GM12875 (cell line): Measurements from ENCODE around the gene CLIC6.

Experiments used
- H3K4me3 ChIP-seq: one replicate; pipeline ENCODE4 v1.5.1; 2011; ENCODE audit warnings: low read depth, low read length, control low read depth
- CTCF ChIP-seq: IDR thresholded peaks from 2 replicates; pipeline ENCODE4 v1.5.1; 2011; ENCODE audit warnings: low read depth, mild to moderate bottlenecking, control low read depth, inconsistent platforms, low read length, moderate library complexity, borderline replicate concordance; ENCODE audit not compliant: insufficient read depth

CLIC6 gene

GRCh38 chr21:34724857-34725195 is 56.0 kb downstream of the CLIC6 start:
- TF ChIP-seq CTCF = no peak
- no peak overlapping the region for H3K4me3 ChIP-seq

GRCh38 chr21:34726627-34727337 is 58.0 kb downstream of the CLIC6 start:
- TF ChIP-seq CTCF = no peak
- H3K4me3 ChIP-seq = no peak overlapping the region

GRCh38 chr21:34728479-34728878 is 59.7 kb downstream of the CLIC6 start:
- H3K4me3 ChIP-seq = no peak overlapping the region

GRCh38 chr21:34730194-34730593 is 61.4 kb downstream of the CLIC6 start:
- no peak for TF ChIP-seq CTCF
- no peak overlapping the region for H3K4me3 ChIP-seq

More at GRCh38 chr21:34728479-34728878, 59.7 kb downstream of the CLIC6 start:
- TF ChIP-seq CTCF = no peak

- no peak for TF ChIP-seq CTCF
- no peak overlapping the region for H3K4me3 ChIP-seq
Observed at GRCh38 chr21:34730756-34731445, 62.1 kb downstream of the CLIC6 start.

- H3K4me3 ChIP-seq = no peak overlapping the region
- TF ChIP-seq CTCF = no peak
Observed at GRCh38 chr21:34732388-34732821, 63.6 kb downstream of the CLIC6 start.

- no peak for TF ChIP-seq CTCF
Observed at GRCh38 chr21:34733852-34734251, 65.1 kb downstream of the CLIC6 start.

More at GRCh38 chr21:34733852-34734251, 65.1 kb downstream of the CLIC6 start:
- H3K4me3 ChIP-seq = no peak overlapping the region
